ENCODE results near the gene SNAI3. TPM values are rescaled to one million over a fixed set of nuclear protein-coding genes. Genes with fewer than 3 reads are reported as not detected.

The SNAI3 gene
- polyA plus RNA-seq, 1 donor from 2014 or later = not detected

GRCh38 chr16:88656291-88656980, 29.9 kb downstream of the SNAI3 start:
- Histone ChIP-seq H4K20me1 (ENCODE audit: insufficient read depth) (no peaks in the 10 kb centered on the region), H3K27me3 (ENCODE audit: insufficient read depth, low read depth, low read length) (no peaks in the 10 kb centered on the region), H3K9me3 (ENCODE audit: low read length) (no peaks in the 10 kb centered on the region), H3K9ac (ENCODE audit: low read length) (no peak overlapping the region), H3K27ac (ENCODE audit: low read length) (no peak overlapping the region), H3K4me2 (ENCODE audit: low read length) (no peak overlapping the region), H3K79me2 (replicated peaks; ENCODE audit: insufficient read depth, low read length) (peaks cover 12% of the 10 kb centered on the region), H3K4me3 (ENCODE audit: low read length) (no peak overlapping the region), H3F3A (ENCODE audit: insufficient read depth, low read length, poor library complexity, severe bottlenecking) (no peaks in the 10 kb centered on the region), H3K9me2 (ENCODE audit: insufficient read depth, low read length) (no peaks in the 10 kb centered on the region), H3K36me3 (ENCODE audit: insufficient read depth, low read length) (no peaks in the 10 kb centered on the region), H2AFZ (ENCODE audit: low read depth, low read length) (no peak overlapping the region)
- TF ChIP-seq RAD21 (conservative IDR thresholded peaks at IDR 0.05) (no peak), TAF1 (IDR thresholded peaks at IDR 0.05; ENCODE audit: low read depth) (no peak), SMC3 (conservative IDR thresholded peaks at IDR 0.05; ENCODE audit: poor library complexity) (no peak), EZH2 (IDR thresholded peaks at IDR 0.05; ENCODE audit: borderline replicate concordance, insufficient read depth, low read length, poor library complexity, severe bottlenecking) (no peak), EP300 (conservative IDR thresholded peaks at IDR 0.05; ENCODE audit: poor library complexity, severe bottlenecking) (no peak), POLR2AphosphoS5 (IDR thresholded peaks at IDR 0.05) (no peak), REST (IDR thresholded peaks at IDR 0.05; ENCODE audit: borderline replicate concordance) (no peak)

GRCh38 chr16:88655733-88656281, 30.5 kb downstream of the SNAI3 start:
- Histone ChIP-seq H3K4me3 (ENCODE audit: low read length) (no peak overlapping the region), H3K79me2 (replicated peaks; ENCODE audit: insufficient read depth, low read length) (peaks cover 6% of the 10 kb centered on the region), H3K9me2 (ENCODE audit: insufficient read depth, low read length) (no peaks in the 10 kb centered on the region), H2AFZ (ENCODE audit: low read depth, low read length) (no peak overlapping the region), H3K27me3 (ENCODE audit: insufficient read depth, low read depth, low read length) (no peaks in the 10 kb centered on the region), H3K36me3 (ENCODE audit: insufficient read depth, low read length) (no peaks in the 10 kb centered on the region), H3K27ac (ENCODE audit: low read length) (no peak overlapping the region), H3K4me2 (ENCODE audit: low read length) (no peak overlapping the region), H3K9me3 (ENCODE audit: low read length) (no peaks in the 10 kb centered on the region), H3F3A (ENCODE audit: insufficient read depth, low read length, poor library complexity, severe bottlenecking) (no peaks in the 10 kb centered on the region), H3K9ac (ENCODE audit: low read length) (no peak overlapping the region), H4K20me1 (ENCODE audit: insufficient read depth) (no peaks in the 10 kb centered on the region)
- no peak for TF ChIP-seq SMC3 (conservative IDR thresholded peaks at IDR 0.05; ENCODE audit: poor library complexity)
- TF ChIP-seq EP300 (conservative IDR thresholded peaks at IDR 0.05; ENCODE audit: poor library complexity, severe bottlenecking) = no peak
- TF ChIP-seq RAD21 (conservative IDR thresholded peaks at IDR 0.05) = no peak
- no peak for TF ChIP-seq EZH2 (IDR thresholded peaks at IDR 0.05; ENCODE audit: borderline replicate concordance, insufficient read depth, low read length, poor library complexity, severe bottlenecking)
- TF ChIP-seq MXI1 (conservative IDR thresholded peaks at IDR 0.05; ENCODE audit: poor library complexity, severe bottlenecking) = no peak
- TF ChIP-seq POLR2AphosphoS5 (IDR thresholded peaks at IDR 0.05) = no peak
- TF ChIP-seq CTCF (IDR thresholded peaks at IDR 0.05; ENCODE audit: poor library complexity, severe bottlenecking) = no peak
- no peak for TF ChIP-seq TAF1 (IDR thresholded peaks at IDR 0.05; ENCODE audit: low read depth)
- TF ChIP-seq REST (IDR thresholded peaks at IDR 0.05; ENCODE audit: borderline replicate concordance) = no peak
